PC-9 (cell line): ENCODE results near the gene PITPNM1. TPM values are rescaled to one million over a fixed set of nuclear protein-coding genes. Genes with fewer than 3 reads are reported as not detected.

Source experiments
- BruUV-seq: library from RNA; stranded (reverse); fragments of 400-500 nt; replicated peaks from 2 replicates; lab custom pipeline; 2021; lab: Mats Ljungman, UMichigan
- CTCF ChIA-PET: fragments of 300-600 bp; sonication (Branson Sonifier 250); formaldehyde crosslinking; loops from one replicate; lab custom pipeline; 2022; ENCODE audit warnings: antibody characterized with exemption; lab: Charles Lee
- POLR2A ChIA-PET: fragments of 300-600 bp; sonication (Branson Sonifier 250); formaldehyde crosslinking; loops from one replicate; lab custom pipeline; 2022; ENCODE audit warnings: antibody characterized with exemption; ENCODE audit not compliant: unreplicated experiment; lab: Charles Lee
- DNase-seq, 2 experiments: peaks; one replicate each; pipeline versions ENCODE4 v3.0.0 to v3.0.0-alpha.2; 2015 to 2022; ENCODE audit warnings: mixed read lengths in 1 of 2
- H2AFZ ChIP-seq: fragments of 200-600 bp; sonication (generic); 2 replicates; pipeline ENCODE4 v1.8.1; 2017; ENCODE audit warnings: antibody characterized with exemption
- H3F3A ChIP-seq: fragments of 200-600 bp; sonication (generic); 2 replicates; pipeline ENCODE4 v1.8.1; 2017; ENCODE audit warnings: antibody characterized with exemption, mild to moderate bottlenecking, low read depth; ENCODE audit not compliant: insufficient read depth
- H3K27ac ChIP-seq: fragments of 200-600 bp; sonication (generic); 2 replicates; pipeline ENCODE4 v1.6.1; 2016; ENCODE audit warnings: mixed run types
- H3K27me3 ChIP-seq: fragments of 200-600 bp; sonication (generic); 2 replicates; pipeline ENCODE4 v1.6.1; 2016; ENCODE audit warnings: low read depth, mixed run types; ENCODE audit not compliant: insufficient read depth
- H3K36me3 ChIP-seq: fragments of 200-600 bp; sonication (generic); 2 replicates; pipeline ENCODE4 v1.6.1; 2016; ENCODE audit warnings: low read depth, mixed run types
- H3K4me1 ChIP-seq: fragments of 200-600 bp; sonication (generic); replicated peaks from 2 replicates; pipeline ENCODE4 v1.6.1; 2016; ENCODE audit warnings: mixed run types; ENCODE audit not compliant: insufficient read depth
- H3K4me2 ChIP-seq: fragments of 200-600 bp; sonication (generic); 2 replicates; pipeline ENCODE4 v1.6.1; 2017; ENCODE audit warnings: mixed run types
- H3K4me3 ChIP-seq: fragments of 200-600 bp; sonication (generic); 2 replicates; pipeline ENCODE4 v1.6.1; 2016; ENCODE audit warnings: mixed run types
- H3K79me2 ChIP-seq: fragments of 200-600 bp; sonication (generic); 2 replicates; pipeline ENCODE4 v1.6.1; 2017; ENCODE audit warnings: low read depth, mixed run types
- H3K9me2 ChIP-seq: fragments of 200-600 bp; sonication (generic); 2 replicates; pipeline ENCODE4 v1.8.1; 2017; ENCODE audit warnings: mild to moderate bottlenecking; ENCODE audit not compliant: insufficient read depth
- H3K9me3 ChIP-seq: fragments of 200-600 bp; sonication (generic); 2 replicates; pipeline ENCODE4 v1.8.1; 2016; ENCODE audit warnings: low read depth; ENCODE audit not compliant: insufficient read depth
- H4K20me1 ChIP-seq: fragments of 200-600 bp; sonication (generic); 2 replicates; pipeline ENCODE4 v1.8.1; 2017; ENCODE audit not compliant: insufficient read depth
- CTCF ChIP-seq: fragments of 200-600 bp; sonication (generic); conservative IDR thresholded peaks from 2 replicates; pipeline ENCODE4 v1.6.1; 2017; ENCODE audit warnings: mixed run types, antibody characterized with exemption, mild to moderate bottlenecking, moderate library complexity
- EZH2 ChIP-seq: fragments of 200-600 bp; sonication (generic); IDR thresholded peaks from 2 replicates; pipeline ENCODE4 v1.8.0; 2017; ENCODE audit warnings: antibody characterized with exemption, low read depth
- intact Hi-C: fragments of 100-400 bp; cut with micrococcal nuclease; formaldehyde crosslinking; loops from one replicate; pipeline ENCODE4 v1.10.0; 2022; ENCODE audit not compliant: unreplicated experiment
- total RNA-seq: library from RNA; stranded (reverse); gene quantifications from 2 replicates; pipeline ENCODE4 v1.2.3, GENCODE V29; 2021

PITPNM1 gene
- total RNA-seq, 1 experiment from 2014 or later: 84.0 TPM

DNA sequence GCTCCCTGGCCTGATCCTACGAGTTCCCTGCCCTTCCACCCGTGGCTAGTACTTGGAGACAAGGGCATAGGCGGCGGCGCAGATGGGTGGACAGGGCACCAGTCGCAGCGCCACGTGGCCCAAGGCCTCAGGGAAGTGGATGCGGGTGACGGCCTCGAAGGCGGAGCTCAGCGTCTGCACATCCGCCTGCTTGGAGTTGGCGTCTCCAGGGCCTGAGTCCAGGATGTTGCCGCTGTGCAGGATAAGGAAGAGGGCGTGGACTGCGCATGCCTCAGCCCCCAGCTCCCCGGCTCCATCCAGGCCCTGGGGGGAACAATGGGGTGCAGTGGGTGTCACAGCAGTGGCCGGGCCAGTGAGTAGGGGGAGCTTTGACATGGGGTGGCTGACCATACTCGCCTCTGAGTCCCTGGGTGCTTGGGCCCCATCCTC, 6.6 kb downstream of the PITPNM1 start:
- H3K36me3 ChIP-seq: peaks cover 7% of the 10 kb centered on the region; the same call in 1 of the 2 replicates
- no TSS peak for BruUV-seq
- peaks cover 15% of the 10 kb centered on the region for H3K79me2 ChIP-seq
- H3K4me1 ChIP-seq: peaks cover 9% of the 10 kb centered on the region
- no peak overlapping the region for H3K27ac ChIP-seq
- no peak for TF ChIP-seq CTCF
- no peak for TF ChIP-seq EZH2
- no peaks in the 10 kb centered on the region for H4K20me1 ChIP-seq
- intact Hi-C loops: no loop called here
- H3K9me2 ChIP-seq: no peaks in the 10 kb centered on the region
- no peaks in the 10 kb centered on the region for H3K27me3 ChIP-seq
- ChIA-PET CTCF (no interaction called here), POLR2A (interaction anchor here (0.6 kb wide), 1 partner anchor 15 kb away, joined by 3 read pairs; no protein-coding TSS in a partner anchor)
- H3F3A ChIP-seq: peaks cover 15% of the 10 kb centered on the region; the same call in 1 of the 2 replicates
- no peaks in the 10 kb centered on the region for H3K9me3 ChIP-seq
- H3K4me3 ChIP-seq: no peak overlapping the region
- no peak overlapping the region for H3K4me2 ChIP-seq
- DNase-seq: no peak
- no peak overlapping the region for H2AFZ ChIP-seq

DNA sequence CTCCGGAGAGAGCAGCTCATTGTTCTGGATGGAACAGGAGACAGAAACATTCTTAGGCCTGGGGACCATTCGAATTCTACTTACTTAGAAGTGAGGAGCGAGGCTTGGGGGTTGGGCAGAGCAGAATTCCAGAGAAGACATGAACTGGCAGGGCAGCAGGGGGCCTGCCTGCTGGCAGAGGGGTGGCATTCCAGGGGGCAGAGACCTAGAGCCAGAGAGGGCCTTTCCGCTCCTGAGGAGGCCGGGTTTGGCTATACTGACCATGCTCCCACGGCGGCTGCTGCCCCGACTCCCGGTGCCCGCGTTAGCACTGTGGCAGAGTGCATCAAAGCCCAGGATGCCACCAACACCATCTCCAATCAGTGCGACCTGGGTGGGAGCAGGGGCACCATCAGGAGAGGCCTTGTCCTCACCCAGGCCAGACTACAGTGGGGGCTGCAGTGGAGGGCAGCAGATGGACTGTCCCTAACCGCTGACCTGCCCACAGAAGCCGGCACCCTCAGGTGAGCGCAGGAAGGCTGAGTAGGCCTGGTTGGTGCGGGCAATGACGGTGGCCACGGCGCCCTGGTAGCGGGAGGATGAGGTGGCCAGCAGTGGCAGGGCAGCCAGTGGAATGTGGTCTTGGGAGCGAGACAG, 7.4 kb downstream of the PITPNM1 start:
- Histone ChIP-seq H2AFZ (no peak overlapping the region), H3K36me3 (peaks cover 7% of the 10 kb centered on the region; the same call in 1 of the 2 replicates), H3K4me3 (no peak overlapping the region), H3K4me2 (no peak overlapping the region), H3K27me3 (no peaks in the 10 kb centered on the region), H3K9me3 (no peaks in the 10 kb centered on the region), H3F3A (peaks cover 14% of the 10 kb centered on the region; the same call in 1 of the 2 replicates), H3K79me2 (peaks cover 7% of the 10 kb centered on the region), H3K9me2 (no peaks in the 10 kb centered on the region), H3K4me1 (peaks cover 1% of the 10 kb centered on the region; the same call in 1 of the 2 replicates), H3K27ac (no peak overlapping the region), H4K20me1 (0 out of 2 replicates have a peak, but pooled peaks cover 1% of the 10 kb centered on the region)
- no peak for DNase-seq
- ChIA-PET POLR2A (no interaction called here), CTCF (no interaction called here)
- TF ChIP-seq CTCF (no peak), EZH2 (no peak)
- intact Hi-C loops: no loop called here
- no TSS peak for BruUV-seq

- Histone ChIP-seq H3K4me3 (no peak overlapping the region), H3K79me2 (no peaks in the 10 kb centered on the region), H3K36me3 (peaks cover 6% of the 10 kb centered on the region; the same call in 1 of the 2 replicates), H3K27me3 (no peaks in the 10 kb centered on the region), H3K9me3 (no peaks in the 10 kb centered on the region), H3K9me2 (no peaks in the 10 kb centered on the region), H3K4me2 (no peak overlapping the region), H2AFZ (no peak overlapping the region), H3F3A (peaks cover 13% of the 10 kb centered on the region; the same call in 1 of the 2 replicates), H3K4me1 (no peaks in the 10 kb centered on the region), H4K20me1 (0 out of 2 replicates have a peak, but pooled peaks cover 5% of the 10 kb centered on the region), H3K27ac (no peak overlapping the region)
- ChIA-PET POLR2A (no interaction called here), CTCF (interaction anchor here (0.6 kb wide), 1 partner anchor 94 kb away, joined by 5 read pairs; the partner anchor contains the start of gene PPP1CA)
- DNase-seq: no peak
- intact Hi-C loops: no loop called here
- no peak for TF ChIP-seq CTCF
- TF ChIP-seq EZH2: no peak
- BruUV-seq: no TSS peak
Observed at GRCh38 chr11:67496113-67496512, 9.1 kb downstream of the PITPNM1 start.
